PC-9 (cell line): Measurements from ENCODE around the gene LRRC56.

Experiments
- EZH2 ChIP-seq: fragments of 200-600 bp; sonication (generic); IDR thresholded peaks from 2 replicates; pipeline ENCODE4 v1.8.0; 2017; ENCODE audit warnings: antibody characterized with exemption, low read depth
- TF ChIP-seq, protein P1 (sequence below): fragments of 200-600 bp; sonication (generic); conservative IDR thresholded peaks from 2 replicates; pipeline ENCODE4 v1.6.1; 2017; ENCODE audit warnings: mixed run types, antibody characterized with exemption, mild to moderate bottlenecking, moderate library complexity

DNA sequence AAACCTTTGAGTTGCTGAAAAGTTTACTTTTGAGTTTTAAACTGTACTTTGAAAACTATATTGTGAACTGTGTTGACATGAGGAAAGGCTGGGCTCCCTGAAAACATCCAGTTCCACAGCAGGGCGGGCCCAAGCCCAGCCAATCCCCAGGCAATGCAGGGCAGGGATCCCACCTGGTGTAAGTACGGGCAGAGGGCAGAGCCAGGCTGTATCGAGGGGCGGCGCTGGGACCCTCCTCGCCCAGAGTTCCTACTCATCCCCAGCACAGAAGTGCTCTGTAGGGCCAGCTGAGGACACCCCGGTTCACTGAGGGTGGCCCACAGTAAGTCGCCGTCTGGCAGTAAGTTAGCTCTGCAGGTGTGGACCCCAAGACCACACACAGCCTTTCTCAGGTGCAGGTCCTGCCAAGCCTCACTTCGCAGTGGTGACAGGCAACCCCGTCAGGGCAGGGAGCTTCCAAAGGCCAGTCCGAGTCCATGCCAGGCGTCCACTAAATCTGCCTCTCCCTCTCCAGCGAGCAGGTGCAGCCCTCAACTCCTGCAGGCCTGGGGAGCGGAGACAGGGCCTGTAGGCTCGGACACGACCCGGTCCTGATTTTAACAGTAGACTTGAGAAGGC is 29.8 kb downstream of the LRRC56 start:
- TF ChIP-seq, protein P1, sequence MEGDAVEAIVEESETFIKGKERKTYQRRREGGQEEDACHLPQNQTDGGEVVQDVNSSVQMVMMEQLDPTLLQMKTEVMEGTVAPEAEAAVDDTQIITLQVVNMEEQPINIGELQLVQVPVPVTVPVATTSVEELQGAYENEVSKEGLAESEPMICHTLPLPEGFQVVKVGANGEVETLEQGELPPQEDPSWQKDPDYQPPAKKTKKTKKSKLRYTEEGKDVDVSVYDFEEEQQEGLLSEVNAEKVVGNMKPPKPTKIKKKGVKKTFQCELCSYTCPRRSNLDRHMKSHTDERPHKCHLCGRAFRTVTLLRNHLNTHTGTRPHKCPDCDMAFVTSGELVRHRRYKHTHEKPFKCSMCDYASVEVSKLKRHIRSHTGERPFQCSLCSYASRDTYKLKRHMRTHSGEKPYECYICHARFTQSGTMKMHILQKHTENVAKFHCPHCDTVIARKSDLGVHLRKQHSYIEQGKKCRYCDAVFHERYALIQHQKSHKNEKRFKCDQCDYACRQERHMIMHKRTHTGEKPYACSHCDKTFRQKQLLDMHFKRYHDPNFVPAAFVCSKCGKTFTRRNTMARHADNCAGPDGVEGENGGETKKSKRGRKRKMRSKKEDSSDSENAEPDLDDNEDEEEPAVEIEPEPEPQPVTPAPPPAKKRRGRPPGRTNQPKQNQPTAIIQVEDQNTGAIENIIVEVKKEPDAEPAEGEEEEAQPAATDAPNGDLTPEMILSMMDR: no peak
- TF ChIP-seq EZH2: no peak
